GM12801 (cell line): ENCODE results near the gene CCDC88C.

Experiments used
- TF ChIP-seq, protein P1 (sequence below): IDR thresholded peaks from one replicate; pipeline ENCODE4 v1.5.1; 2011; ENCODE audit warnings: control low read depth; ENCODE audit not compliant: insufficient read length; ENCODE audit errors: extremely low read depth

Gene CCDC88C

DNA sequence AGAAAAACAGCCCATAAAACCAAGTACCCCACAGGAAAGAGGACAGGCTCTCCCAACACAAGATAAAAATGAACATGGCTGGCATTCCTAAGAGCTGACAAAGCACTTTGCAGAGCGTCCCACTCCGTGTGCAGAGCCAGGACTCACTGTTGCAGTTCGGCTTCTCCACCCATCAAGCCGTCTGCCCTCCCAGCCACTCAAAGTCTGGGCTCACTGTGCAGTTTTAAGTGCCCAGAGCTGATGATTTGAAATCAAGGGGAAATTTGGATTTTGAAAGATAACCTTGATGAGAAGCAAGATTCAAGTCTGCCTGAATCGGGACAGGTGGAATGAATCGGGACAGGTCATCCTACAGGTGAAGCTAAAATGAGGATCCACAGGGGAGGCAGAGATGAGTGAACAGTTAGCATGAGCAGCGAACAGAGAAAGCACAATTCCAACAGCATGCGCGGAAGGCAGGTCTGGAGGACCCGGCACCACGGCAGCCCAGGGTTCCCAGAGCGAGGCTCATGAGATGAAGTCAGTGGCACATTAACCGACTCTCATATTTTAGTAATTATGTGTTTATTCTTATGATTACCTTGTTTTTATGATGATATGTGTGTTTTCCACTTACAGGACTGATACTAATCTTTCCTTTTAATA is 133.4 kb downstream of the CCDC88C start:
- TF ChIP-seq, protein P1, sequence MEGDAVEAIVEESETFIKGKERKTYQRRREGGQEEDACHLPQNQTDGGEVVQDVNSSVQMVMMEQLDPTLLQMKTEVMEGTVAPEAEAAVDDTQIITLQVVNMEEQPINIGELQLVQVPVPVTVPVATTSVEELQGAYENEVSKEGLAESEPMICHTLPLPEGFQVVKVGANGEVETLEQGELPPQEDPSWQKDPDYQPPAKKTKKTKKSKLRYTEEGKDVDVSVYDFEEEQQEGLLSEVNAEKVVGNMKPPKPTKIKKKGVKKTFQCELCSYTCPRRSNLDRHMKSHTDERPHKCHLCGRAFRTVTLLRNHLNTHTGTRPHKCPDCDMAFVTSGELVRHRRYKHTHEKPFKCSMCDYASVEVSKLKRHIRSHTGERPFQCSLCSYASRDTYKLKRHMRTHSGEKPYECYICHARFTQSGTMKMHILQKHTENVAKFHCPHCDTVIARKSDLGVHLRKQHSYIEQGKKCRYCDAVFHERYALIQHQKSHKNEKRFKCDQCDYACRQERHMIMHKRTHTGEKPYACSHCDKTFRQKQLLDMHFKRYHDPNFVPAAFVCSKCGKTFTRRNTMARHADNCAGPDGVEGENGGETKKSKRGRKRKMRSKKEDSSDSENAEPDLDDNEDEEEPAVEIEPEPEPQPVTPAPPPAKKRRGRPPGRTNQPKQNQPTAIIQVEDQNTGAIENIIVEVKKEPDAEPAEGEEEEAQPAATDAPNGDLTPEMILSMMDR = no peak

DNA sequence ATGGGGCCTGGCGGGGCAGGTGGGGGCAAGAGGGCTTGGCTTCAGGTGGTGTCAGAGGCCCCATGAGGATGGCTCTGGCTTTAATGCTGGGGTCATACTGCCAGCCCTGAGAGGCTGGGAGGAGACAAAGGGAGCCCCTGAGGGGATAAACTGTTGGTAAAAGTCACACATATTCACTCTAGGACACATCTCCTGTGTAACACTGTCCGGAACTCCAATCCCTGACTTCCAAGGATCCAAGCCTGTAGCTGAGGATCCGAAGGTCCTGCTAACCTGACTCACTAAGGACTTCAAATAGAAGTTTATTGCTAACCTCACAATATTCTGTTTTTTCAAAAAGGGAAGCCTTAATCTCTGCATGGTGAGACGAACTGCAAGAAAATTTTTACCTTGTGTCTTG is 134.0 kb downstream of the CCDC88C start:
- TF ChIP-seq, protein P1 = no peak

DNA sequence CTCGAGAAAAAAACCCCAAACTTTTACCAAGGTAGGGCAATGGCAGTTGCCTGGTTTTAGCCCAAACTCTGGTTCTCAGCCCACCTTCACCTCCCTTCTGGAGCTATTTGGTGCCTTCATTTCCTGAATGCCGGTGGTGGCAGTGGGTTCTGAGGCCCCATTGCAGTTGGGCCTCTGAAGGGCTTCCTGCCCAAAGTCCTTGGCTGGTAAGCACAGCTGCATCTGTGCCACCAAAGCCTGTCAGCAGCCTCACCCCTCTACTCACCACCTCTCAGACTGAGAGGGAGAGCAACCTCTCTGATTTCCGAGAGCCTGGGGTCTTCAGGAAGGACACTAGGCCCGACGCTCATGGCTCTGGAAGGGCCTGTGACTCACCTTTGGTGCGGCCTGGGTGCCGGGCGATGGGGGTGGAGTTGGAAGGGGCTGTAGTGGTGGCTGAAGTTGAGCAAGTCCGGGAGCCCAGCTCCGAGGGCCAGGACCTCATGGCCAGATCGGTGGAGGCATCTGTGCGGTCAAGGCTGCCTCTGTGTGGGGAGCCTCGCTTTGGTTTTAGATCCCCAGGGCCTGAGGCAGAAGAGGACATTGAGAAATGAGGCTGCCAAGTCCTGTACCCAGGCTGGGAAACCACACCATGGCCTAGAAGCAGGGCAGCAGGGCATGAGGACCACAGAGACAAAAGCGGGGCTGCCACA is 134.5 kb downstream of the CCDC88C start:
- TF ChIP-seq, protein P1 = no peak

DNA sequence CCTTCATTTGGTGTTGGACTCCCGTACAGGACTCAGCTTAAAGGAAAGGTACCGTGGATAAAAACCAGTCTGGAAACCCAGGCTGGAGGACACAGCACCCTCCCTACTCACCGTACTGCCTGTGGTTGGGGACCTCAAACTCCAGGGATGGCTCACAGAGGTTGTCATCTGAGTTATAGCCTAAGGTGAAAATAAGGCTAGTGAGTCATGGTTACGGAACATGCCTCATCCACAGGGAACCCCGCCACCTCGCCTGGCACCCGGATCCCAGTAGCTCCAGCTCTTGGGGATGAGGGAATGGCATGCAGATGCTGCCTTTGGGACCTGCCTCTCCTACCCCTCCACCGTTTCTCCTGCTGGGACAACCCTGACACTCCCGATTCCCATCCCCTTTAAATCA is 136.3 kb downstream of the CCDC88C start:
- TF ChIP-seq, protein P1 = no peak

DNA sequence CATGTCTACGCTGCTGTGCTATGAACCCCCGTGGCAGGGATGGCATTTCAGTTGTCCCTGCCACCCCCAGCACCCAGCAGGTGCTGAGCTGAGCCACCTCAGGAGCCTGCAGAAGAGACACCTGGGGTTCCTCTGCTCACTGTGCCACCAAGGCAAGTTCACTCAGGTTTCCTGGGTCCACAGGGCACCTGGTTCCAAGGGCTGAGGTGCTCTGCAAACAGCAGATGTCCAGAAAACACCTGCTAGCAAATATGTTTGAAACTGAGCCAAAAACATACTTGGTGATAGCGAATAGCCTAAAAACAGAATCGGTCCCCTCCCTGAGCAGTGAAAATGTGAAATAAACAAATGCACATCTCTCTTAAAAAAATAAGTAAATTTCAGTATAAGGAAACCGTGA is 137.5 kb downstream of the CCDC88C start:
- TF ChIP-seq, protein P1 = no peak

DNA sequence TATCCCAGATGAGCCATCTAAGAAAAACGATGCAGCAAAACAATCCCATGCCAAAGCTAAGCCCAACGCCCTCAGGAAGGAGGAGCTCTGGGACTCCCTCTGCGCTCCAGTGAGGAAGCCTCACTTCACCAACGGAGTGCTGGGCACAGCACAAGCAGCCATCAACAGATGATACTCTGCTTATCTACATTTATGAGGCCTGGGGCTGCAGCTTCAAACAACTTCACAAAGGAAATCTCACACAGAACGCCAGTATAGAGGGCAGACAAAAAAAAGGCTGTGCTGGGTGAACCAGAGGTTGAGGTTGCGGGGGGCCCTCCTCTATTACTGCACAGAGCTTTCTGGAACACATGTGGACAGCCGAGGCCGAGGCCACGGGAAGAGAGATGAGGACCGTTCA is 138.3 kb downstream of the CCDC88C start:
- TF ChIP-seq, protein P1 = no peak

DNA sequence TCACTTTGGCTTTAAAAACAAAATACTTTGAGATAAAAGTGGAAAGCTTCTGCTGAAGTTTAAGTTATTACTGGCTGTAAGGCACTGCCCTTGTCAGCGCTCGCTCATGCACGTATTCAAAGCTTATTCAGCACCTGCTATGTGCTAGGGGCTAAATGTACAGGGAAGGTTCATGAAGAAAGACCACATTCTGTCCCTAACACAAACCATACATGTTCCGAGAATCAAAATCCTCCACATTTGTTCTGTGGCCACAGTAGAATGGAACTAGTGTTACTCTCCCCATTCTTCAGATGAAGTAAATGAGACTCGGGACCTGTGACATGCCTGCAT is 139.3 kb downstream of the CCDC88C start:
- TF ChIP-seq, protein P1 = no peak
